Jurkat, Clone E6-1 (cell line): ENCODE measurements around the gene BOD1.

Experiments
- DNase-seq: peaks from one replicate; pipeline ENCODE4 v3.0.0-alpha.2; 2011; ENCODE audit warnings: low read depth, low spot score
- H3K4me3 ChIP-seq: 2 replicates; pipeline ENCODE4 v1.5.1; 2011; ENCODE audit warnings: mild to moderate bottlenecking, low read length, control low read depth, moderate library complexity

BOD1 gene

DNA sequence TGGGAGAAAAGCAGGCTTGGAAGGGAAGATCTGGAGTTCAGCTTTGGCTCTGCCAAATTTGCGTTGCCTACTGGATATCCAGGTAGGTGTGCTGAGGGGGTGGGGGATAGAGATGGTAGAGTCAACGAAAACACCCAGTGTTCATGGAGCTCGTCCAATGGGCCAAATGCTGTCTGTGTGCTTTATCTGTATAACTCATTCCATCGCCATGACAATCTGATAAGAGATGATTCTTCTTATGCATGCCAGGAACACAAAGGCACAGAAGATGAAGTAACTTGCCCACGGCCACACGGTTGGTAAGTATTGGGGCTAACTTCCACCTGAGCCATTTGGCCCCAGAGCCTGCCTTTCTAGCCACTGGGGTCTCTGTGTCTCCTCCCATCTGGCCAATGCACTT lies 53.2 kb downstream of the BOD1 start:
- no peak overlapping the region for H3K4me3 ChIP-seq
- no peak for DNase-seq

- H3K4me3 ChIP-seq: no peak overlapping the region
- no peak for DNase-seq
These were observed 54.0 kb downstream of the BOD1 start for GRCh38 chr5:173562451-173562850.
